B cell (primary cell): ENCODE results near the gene RFPL2. TPM values are rescaled to one million over a fixed set of nuclear protein-coding genes. Genes with fewer than 3 reads are reported as not detected.

Experiments
- ATAC-seq: fragments of 200-7000 bp; cut with Tn5 transposase; one replicate; pipeline ENCODE4 v1.10.0; 2021; ENCODE audit warnings: low read depth, mild to moderate bottlenecking, moderate number of reproducible peaks, moderate library complexity
- CTCF ChIA-PET: fragments of 350-600 bp; sonication (Branson Sonifier 250); formaldehyde crosslinking; loops from one replicate; lab custom pipeline; 2021; ENCODE audit warnings: antibody characterized with exemption, inconsistent platforms; lab: Charles Lee
- POLR2A ChIA-PET: fragments of 350-600 bp; sonication (Branson Sonifier 250); formaldehyde crosslinking; loops from one replicate; lab custom pipeline; 2021; ENCODE audit warnings: antibody characterized with exemption; lab: Charles Lee
- DNase-seq: peaks from one replicate; pipeline ENCODE4 v3.0.0; 2013
- H2AFZ ChIP-seq: 2 replicates; pipeline ENCODE4 v1.6.1; 2012; ENCODE audit warnings: mild to moderate bottlenecking, low read depth, low read length; ENCODE audit not compliant: insufficient read depth, poor library complexity, severe bottlenecking
- H3K27ac ChIP-seq, 2 donors: 1 replicate in 1 of 2; 2 replicates in 1 of 2; pipeline ENCODE4 v1.5.1; 2012 to 2013; ENCODE audit warnings: low read length in 2 of 2, mild to moderate bottlenecking in 2 of 2, moderate library complexity in 1 of 2
- H3K27me3 ChIP-seq, 4 experiments: fragments of 200-600 bp in 1 of 4; sonication (generic) in 1 of 4; replicated peaks in 1 of 4; 1 replicate in 2 of 4; 2 replicates in 2 of 4; pipeline versions ENCODE4 v1.6.1 to v1.7.0; 2013 to 2016; ENCODE audit warnings: low read length in 3 of 4, mild to moderate bottlenecking in 2 of 4, mixed read lengths in 1 of 4, moderate library complexity in 1 of 4; ENCODE audit not compliant: insufficient read depth in 4 of 4, control insufficient read depth in 3 of 4; ENCODE audit errors: control extremely low read depth in 1 of 4
- H3K36me3 ChIP-seq, 2 experiments: replicated peaks in 1 of 2; 1 replicate in 1 of 2; 2 replicates in 1 of 2; pipeline versions ENCODE4 v1.6.1 to v1.7.1; 2013; ENCODE audit warnings: low read length in 1 of 2; ENCODE audit not compliant: insufficient read depth in 2 of 2, control insufficient read depth in 1 of 2; ENCODE audit errors: control extremely low read depth in 1 of 2, extremely low read depth in 1 of 2
- H3K4me1 ChIP-seq, 2 donors: fragments of 200-600 bp in 1 of 2; sonication (generic) in 1 of 2; 1 replicate in 1 of 2; 2 replicates in 1 of 2; pipeline versions ENCODE4 v1.5.1 to v1.6.1; 2013 to 2017; ENCODE audit warnings: low read length in 2 of 2; ENCODE audit not compliant: control insufficient read depth in 2 of 2, insufficient read depth in 2 of 2
- H3K4me2 ChIP-seq: replicated peaks from 2 replicates; pipeline ENCODE3; 2012; ENCODE audit warnings: mild to moderate bottlenecking, low read depth, low read length; ENCODE audit not compliant: poor library complexity, severe bottlenecking
- H3K4me3 ChIP-seq, 5 experiments: fragments of 200-600 bp in 1 of 5; sonication (generic) in 1 of 5; 1 replicate in 3 of 5; 2 replicates in 2 of 5; pipeline versions ENCODE4 v1.5.1 to v1.7.0; 2011 to 2016; ENCODE audit warnings: low read length in 4 of 5, mild to moderate bottlenecking in 4 of 5, low read depth in 2 of 5, control low read depth in 1 of 5, moderate library complexity in 1 of 5; ENCODE audit not compliant: insufficient read depth in 1 of 5; ENCODE audit errors: control extremely low read depth in 1 of 5, extremely low read depth in 1 of 5
- H3K79me2 ChIP-seq: fragments of 200-600 bp; sonication (generic); one replicate; pipeline ENCODE4 v1.6.0; 2016; ENCODE audit warnings: low read length; ENCODE audit not compliant: control insufficient read depth, insufficient read depth
- H3K9ac ChIP-seq: fragments of 200-600 bp; sonication (generic); 2 replicates; pipeline ENCODE4 v1.6.1; 2017; ENCODE audit warnings: mild to moderate bottlenecking, low read length, moderate library complexity
- H3K9me3 ChIP-seq, 3 donors: one replicate each; pipeline versions ENCODE4 v1.6.1 to v1.7.1; 2013; ENCODE audit warnings: low read length in 2 of 3; ENCODE audit not compliant: control insufficient read depth in 2 of 3, insufficient read depth in 1 of 3; ENCODE audit errors: control extremely low read depth in 1 of 3
- H4K20me1 ChIP-seq: 2 replicates; pipeline ENCODE4 v1.6.0; 2012; ENCODE audit warnings: mild to moderate bottlenecking, low read length; ENCODE audit not compliant: insufficient read depth, control insufficient read depth, poor library complexity, severe bottlenecking
- H3K27ac Mint-ChIP-seq: one replicate; pipeline ENCODE4 v1.8.0; 2021; ENCODE audit warnings: mixed read lengths
- H3K27me3 Mint-ChIP-seq: one replicate; pipeline ENCODE4 v1.8.0; 2021; ENCODE audit warnings: mixed read lengths
- H3K4me1 Mint-ChIP-seq: one replicate; pipeline ENCODE4 v1.8.0; 2021; ENCODE audit warnings: mixed read lengths
- H3K4me3 Mint-ChIP-seq: one replicate; pipeline ENCODE4 v1.8.0; 2021; ENCODE audit warnings: mixed read lengths
- H3K9me3 Mint-ChIP-seq: one replicate; pipeline ENCODE4 v1.8.0; 2022; ENCODE audit warnings: mixed read lengths; ENCODE audit not compliant: insufficient read depth
- EZH2 ChIP-seq: IDR thresholded peaks from 2 replicates; pipeline ENCODE4 v1.6.1; 2012; ENCODE audit warnings: borderline replicate concordance, low read depth, mild to moderate bottlenecking, moderate library complexity, low read length; ENCODE audit not compliant: insufficient read depth, poor library complexity, severe bottlenecking
- WGBS: methylation state at CpG from one replicate; pipeline ENCODE4 v1.1.5; 2013; ENCODE audit warnings: missing lambda C conversion rate; ENCODE audit not compliant: insufficient coverage; 5-methylcytosine and 5-hydroxymethylcytosine counted together
- intact Hi-C: fragments of 100-400 bp; cut with micrococcal nuclease; formaldehyde crosslinking; loops from one replicate; pipeline ENCODE4 v1.10.0; 2022
- polyA plus RNA-seq: library from polyadenylated mRNA; depleted of rRNA; stranded (reverse); fragments of >200 nt; gene quantifications from 2 replicates; pipeline ENCODE4 v1.2.3, GENCODE V29; 2012
- total RNA-seq, 2 donors: library from RNA; stranded (reverse); fragments of 120-200 nt in 1 of 2; gene quantifications; 1 replicate in 1 of 2; 2 replicates in 1 of 2; pipeline versions ENCODE4 v1.2.3 to v1.2.4, GENCODE V29; 2013 to 2022
- TF ChIP-seq, protein P1 (sequence below): fragments of 200-600 bp; IDR thresholded peaks from one replicate; pipeline ENCODE4 v1.8.0; 2022; ENCODE audit warnings: antibody characterized with exemption, mild to moderate bottlenecking

The RFPL2 gene
- total and polyA plus RNA-seq, 2 donors (not counting 1 experiment from before 2014, with no cell fraction given): not detected

DNA sequence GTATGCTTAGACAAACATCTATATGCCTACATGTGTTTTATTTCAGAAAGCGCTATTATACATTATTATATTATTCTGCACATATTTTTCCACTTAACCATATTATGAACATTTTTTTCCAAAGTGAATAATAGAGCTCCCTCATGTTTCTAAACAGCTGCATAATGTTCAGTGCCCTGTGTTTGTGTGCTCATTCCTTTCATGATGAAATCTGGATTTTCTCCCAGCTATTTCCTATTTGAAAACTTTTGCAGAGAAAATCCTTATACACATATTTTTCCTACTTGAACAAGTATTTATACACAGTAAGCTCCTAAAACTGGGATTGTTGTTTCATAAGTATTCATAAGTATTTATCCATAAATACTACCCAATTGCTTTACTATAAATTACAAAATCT is 18.1 kb upstream of the RFPL2 start:
- Histone ChIP-seq H3K4me2 (no peak overlapping the region), H3K27ac (no peak overlapping the region), H3K79me2 (no peaks in the 10 kb centered on the region), H3K9me3 (no peaks in the 10 kb centered on the region), H3K4me3 (no peak overlapping the region), H3K4me1 (no peaks in the 10 kb centered on the region), H3K9ac (no peak overlapping the region), H4K20me1 (no peaks in the 10 kb centered on the region), H2AFZ (no peak overlapping the region), H3K36me3 (no peaks in the 10 kb centered on the region), H3K27me3 (no peaks in the 10 kb centered on the region)
- ATAC-seq (no peak), DNase-seq (no peak)
- no peak overlapping the region for H3K27ac Mint-ChIP-seq
- intact Hi-C loops: no loop called here
- ChIA-PET CTCF (interaction anchor here (2.5 kb wide), 1 partner anchor 43 kb away, joined by 7 read pairs; no protein-coding TSS in a partner anchor), POLR2A (no interaction called here)
- no peak overlapping the region for H3K4me3 Mint-ChIP-seq
- TF ChIP-seq, protein P1, sequence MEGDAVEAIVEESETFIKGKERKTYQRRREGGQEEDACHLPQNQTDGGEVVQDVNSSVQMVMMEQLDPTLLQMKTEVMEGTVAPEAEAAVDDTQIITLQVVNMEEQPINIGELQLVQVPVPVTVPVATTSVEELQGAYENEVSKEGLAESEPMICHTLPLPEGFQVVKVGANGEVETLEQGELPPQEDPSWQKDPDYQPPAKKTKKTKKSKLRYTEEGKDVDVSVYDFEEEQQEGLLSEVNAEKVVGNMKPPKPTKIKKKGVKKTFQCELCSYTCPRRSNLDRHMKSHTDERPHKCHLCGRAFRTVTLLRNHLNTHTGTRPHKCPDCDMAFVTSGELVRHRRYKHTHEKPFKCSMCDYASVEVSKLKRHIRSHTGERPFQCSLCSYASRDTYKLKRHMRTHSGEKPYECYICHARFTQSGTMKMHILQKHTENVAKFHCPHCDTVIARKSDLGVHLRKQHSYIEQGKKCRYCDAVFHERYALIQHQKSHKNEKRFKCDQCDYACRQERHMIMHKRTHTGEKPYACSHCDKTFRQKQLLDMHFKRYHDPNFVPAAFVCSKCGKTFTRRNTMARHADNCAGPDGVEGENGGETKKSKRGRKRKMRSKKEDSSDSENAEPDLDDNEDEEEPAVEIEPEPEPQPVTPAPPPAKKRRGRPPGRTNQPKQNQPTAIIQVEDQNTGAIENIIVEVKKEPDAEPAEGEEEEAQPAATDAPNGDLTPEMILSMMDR: no peak
- no peak for TF ChIP-seq EZH2
- WGBS: no CpG with 5 or more reads among the region's 1 CpG
- peaks cover 26% of the 10 kb centered on the region for H3K27me3 Mint-ChIP-seq
- H3K4me1 Mint-ChIP-seq: no peaks in the 10 kb centered on the region
- no peaks in the 10 kb centered on the region for H3K9me3 Mint-ChIP-seq

DNA sequence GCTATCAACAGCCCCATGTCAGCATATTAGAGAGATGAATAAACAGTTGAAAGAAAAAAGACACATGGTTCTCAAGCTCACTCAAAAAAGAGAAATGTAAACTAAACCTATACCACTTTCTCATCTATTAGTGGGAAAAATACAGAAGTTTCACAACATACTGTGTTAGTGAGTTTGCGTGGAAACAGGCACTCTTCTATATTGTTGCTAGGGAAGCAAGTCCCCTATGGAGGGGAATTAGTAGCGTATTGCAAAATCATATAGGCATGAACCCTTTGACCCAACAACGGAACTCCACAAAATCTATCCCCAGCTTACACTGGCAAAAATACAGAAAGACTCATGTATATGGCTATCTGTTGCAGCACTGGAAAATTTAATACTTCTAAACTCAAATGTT is 14.2 kb upstream of the RFPL2 start:
- Histone ChIP-seq H3K79me2 (no peaks in the 10 kb centered on the region), H3K4me3 (no peak overlapping the region), H2AFZ (no peak overlapping the region), H3K36me3 (no peaks in the 10 kb centered on the region), H3K27ac (no peak overlapping the region), H3K4me1 (no peaks in the 10 kb centered on the region), H3K4me2 (no peak overlapping the region), H4K20me1 (no peaks in the 10 kb centered on the region), H3K27me3 (peaks cover 0 to 5% (median 2%) of the 10 kb centered on the region in 4 experiments), H3K9me3 (no peaks in the 10 kb centered on the region), H3K9ac (no peak overlapping the region)
- no peak for DNase-seq
- no peak for TF ChIP-seq EZH2
- POLR2A ChIA-PET: no interaction called here
- H3K9me3 Mint-ChIP-seq: peaks cover 3% of the 10 kb centered on the region
- peaks cover 21% of the 10 kb centered on the region for H3K27me3 Mint-ChIP-seq
- no peak overlapping the region for H3K4me3 Mint-ChIP-seq
- intact Hi-C loops: no loop called here
- no peak overlapping the region for H3K27ac Mint-ChIP-seq
- CTCF ChIA-PET: interaction anchor here (0.7 kb wide), 1 partner anchor 11 kb away, joined by 3 read pairs; no protein-coding TSS in a partner anchor
- H3K4me1 Mint-ChIP-seq: no peaks in the 10 kb centered on the region
- WGBS: no CpG with 5 or more reads among the region's 3 CpGs
- no peak for ATAC-seq
